Erythroblast (primary cell): Measurements from ENCODE around the gene LRRC9.

ENCODE experiments used
- GATA1 ChIP-seq: IDR thresholded peaks from 2 replicates; pipeline ENCODE4 v1.6.1; 2011; ENCODE audit warnings: low read depth, mild to moderate bottlenecking, control low read depth, low read length, moderate library complexity
- POLR2A ChIP-seq: IDR thresholded peaks from 2 replicates; pipeline ENCODE4 v1.6.1; 2011; ENCODE audit warnings: mild to moderate bottlenecking, low read length

GRCh38 chr14:59964251-59965007, 44.5 kb downstream of the LRRC9 start:
- TF ChIP-seq POLR2A (no peak), GATA1 (no peak)
